ES-I3 (cell line): ENCODE measurements around the gene GOPC.

ENCODE experiments used
- H3K36me3 ChIP-seq: 2 replicates; pipeline ENCODE4 v1.6.1; 2013; ENCODE audit warnings: mild to moderate bottlenecking, low read length, control low read depth, moderate library complexity; ENCODE audit not compliant: insufficient read depth
- H3K4me1 ChIP-seq: 2 replicates; pipeline ENCODE4 v1.6.1; 2013; ENCODE audit warnings: mild to moderate bottlenecking, control low read depth, low read length; ENCODE audit not compliant: insufficient read depth
- H3K9ac ChIP-seq: 2 replicates; pipeline ENCODE4 v1.6.1; 2013; ENCODE audit warnings: low read depth, mild to moderate bottlenecking, low read length, moderate library complexity
- H3K9me3 ChIP-seq: 2 replicates; pipeline ENCODE4 v1.6.1; 2013; ENCODE audit warnings: mild to moderate bottlenecking, low read length, moderate library complexity; ENCODE audit not compliant: control insufficient read depth, insufficient read depth

GOPC gene

DNA sequence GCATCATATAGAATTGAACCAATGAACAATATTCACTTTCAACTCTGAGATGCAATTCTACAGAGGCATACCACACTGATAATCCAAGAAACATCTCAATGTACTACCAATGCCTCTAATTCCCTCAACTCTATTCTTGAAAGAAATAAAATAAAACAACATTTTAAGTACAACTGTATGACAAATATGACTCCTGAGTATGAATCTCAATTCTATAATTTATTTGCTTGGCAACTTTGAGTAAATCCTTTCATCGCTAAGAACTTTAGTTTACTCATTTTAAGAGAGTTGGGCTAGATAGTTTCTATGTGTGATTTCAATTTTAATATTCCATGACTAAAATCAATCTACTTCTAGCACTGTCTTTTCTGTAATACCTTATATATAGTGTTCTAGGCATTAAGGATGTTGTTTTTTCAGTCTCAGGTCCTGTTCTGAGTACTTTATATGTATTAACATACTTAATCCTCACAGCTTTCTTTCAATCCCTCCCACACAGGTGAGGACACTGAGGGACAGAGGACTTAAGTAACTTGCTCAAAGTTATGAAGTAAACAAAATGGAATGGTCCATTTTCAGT is 33.4 kb downstream of the GOPC start:
- Histone ChIP-seq H3K36me3 (peaks cover 14% of the 10 kb centered on the region), H3K9me3 (no peaks in the 10 kb centered on the region), H3K9ac (no peak overlapping the region), H3K4me1 (no peaks in the 10 kb centered on the region)

DNA sequence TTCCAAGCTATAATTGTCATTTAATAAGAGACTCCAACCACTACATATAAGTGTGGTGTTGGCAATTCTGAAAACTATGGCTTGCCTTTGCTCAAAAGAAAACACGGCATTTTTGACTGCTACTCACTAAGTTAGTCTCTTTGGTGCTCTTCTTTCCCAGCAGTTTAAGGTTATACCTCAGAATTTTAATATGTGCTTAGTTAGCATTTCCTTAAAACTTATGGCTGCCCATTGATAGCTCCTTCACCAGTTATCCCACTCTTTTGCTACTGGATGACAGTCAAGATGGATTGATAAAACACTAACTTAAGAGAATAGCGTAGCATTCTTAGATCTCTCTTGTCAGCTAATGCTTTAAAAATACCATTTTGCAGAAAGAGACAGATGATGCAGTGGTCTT is 34.1 kb downstream of the GOPC start:
- no peaks in the 10 kb centered on the region for H3K4me1 ChIP-seq
- H3K9ac ChIP-seq, result no peak overlapping the region
- H3K36me3 ChIP-seq, result peaks cover 12% of the 10 kb centered on the region
- no peaks in the 10 kb centered on the region for H3K9me3 ChIP-seq

DNA sequence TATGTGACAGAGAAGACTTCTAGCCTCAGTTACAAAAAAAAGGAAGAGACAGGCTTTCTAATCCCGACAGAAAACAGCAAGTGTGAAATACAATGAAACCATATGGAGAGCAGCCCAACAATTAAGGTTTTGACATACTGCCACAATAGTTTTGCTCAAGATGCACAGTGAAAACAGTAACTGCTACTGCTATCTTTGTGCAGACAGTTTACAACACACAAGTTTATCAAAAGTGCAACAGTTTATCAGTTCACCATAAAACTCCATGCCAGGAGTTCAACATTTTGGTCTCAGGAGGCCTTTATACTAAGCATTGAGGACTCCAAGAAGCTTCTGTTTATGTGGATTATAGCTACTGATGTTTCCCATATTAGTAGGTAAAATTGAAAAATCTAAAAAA is 37.6 kb downstream of the GOPC start:
- Histone ChIP-seq H3K9me3 (no peaks in the 10 kb centered on the region), H3K36me3 (peaks cover 7% of the 10 kb centered on the region), H3K4me1 (no peaks in the 10 kb centered on the region), H3K9ac (no peak overlapping the region)

DNA sequence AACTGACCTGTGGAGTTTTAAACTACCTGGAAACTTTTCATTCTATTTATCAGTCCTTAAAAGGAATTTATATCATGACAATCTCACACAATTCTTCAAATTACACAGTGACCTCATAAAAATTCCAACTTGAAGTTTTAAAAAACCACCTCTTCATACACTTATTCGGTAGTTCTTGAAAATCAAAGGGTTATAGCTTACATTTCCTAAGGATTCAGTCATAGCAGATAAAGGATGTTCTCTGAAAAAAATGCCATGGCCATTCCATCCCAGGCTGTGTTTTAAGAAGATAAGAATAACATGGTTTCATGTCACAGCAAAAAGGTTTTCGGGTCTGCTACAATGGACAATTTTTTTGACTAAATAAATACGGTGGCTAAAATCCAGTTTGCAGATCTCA is 41.2 kb downstream of the GOPC start:
- Histone ChIP-seq H3K4me1 (no peaks in the 10 kb centered on the region), H3K9me3 (no peaks in the 10 kb centered on the region), H3K36me3 (no peaks in the 10 kb centered on the region; the same call in 1 of the 2 replicates), H3K9ac (no peak overlapping the region)

DNA sequence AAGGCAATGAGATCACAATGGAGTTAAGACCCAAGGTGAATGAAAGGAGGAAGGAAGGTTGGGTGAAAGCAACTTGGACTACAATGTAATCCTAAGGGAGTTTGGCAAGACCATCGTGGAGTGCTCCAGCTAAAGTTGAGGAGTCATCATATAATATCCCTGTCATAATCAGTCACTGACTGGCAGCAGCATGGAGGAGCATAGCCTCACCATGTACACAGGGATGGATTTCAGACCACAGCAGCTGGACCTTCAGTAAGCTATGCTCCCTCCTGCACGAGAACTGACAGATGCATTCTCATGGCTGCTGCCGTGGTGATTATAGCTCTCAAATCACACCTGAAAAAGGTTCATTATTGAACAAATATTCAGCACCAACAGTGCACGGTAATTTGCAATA is 43.0 kb downstream of the GOPC start:
- Histone ChIP-seq H3K4me1 (0 out of 2 replicates have a peak, but pooled peaks cover 5% of the 10 kb centered on the region), H3K9me3 (no peaks in the 10 kb centered on the region), H3K36me3 (no peaks in the 10 kb centered on the region; the same call in 1 of the 2 replicates), H3K9ac (no peak overlapping the region)

DNA sequence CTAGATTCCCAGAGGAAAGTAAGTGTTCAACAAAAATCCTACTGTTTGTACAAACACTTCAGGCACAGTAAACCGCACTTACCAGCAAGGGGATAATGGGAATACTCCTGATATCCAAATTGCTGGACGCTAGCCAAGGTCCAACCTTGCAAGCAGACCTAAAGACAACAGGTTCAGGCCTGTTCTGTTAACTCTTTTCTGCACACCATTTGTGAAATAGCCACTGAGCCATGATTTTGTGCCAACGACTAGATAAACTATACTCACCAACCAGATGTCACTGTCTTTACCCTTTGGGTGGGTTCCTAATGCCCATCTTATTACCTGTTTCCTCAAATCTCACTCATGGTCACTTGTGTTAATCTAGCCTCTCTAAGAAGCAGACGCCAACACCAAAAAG is 43.5 kb downstream of the GOPC start:
- Histone ChIP-seq H3K4me1 (0 out of 2 replicates have a peak, but pooled peaks cover 5% of the 10 kb centered on the region), H3K9me3 (no peaks in the 10 kb centered on the region), H3K36me3 (no peaks in the 10 kb centered on the region; the same call in 1 of the 2 replicates), H3K9ac (no peak overlapping the region)

DNA sequence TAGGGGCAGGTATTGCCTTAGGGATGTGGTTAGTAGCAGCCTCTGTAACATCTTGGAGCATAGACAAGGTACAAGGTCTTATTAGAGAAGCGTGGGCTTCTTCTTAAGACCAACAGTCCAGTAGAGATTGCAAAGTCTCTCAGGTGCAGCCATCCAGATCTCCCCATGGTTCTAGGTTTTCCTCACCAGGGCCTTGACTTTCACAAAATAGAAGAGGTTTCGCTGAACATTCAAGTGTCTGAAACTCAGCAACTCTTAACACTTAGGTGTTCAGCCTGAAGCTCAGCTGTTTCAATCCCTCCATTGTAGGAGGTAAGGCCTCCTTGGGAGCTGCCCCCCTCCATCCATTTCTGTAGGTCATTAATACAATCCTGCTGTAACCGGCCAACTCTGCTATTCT is 44.4 kb downstream of the GOPC start:
- no peak overlapping the region for H3K9ac ChIP-seq
- H3K36me3 ChIP-seq, result no peaks in the 10 kb centered on the region
- no peaks in the 10 kb centered on the region for H3K9me3 ChIP-seq
- 0 out of 2 replicates have a peak, but pooled peaks cover 8% of the 10 kb centered on the region for H3K4me1 ChIP-seq

DNA sequence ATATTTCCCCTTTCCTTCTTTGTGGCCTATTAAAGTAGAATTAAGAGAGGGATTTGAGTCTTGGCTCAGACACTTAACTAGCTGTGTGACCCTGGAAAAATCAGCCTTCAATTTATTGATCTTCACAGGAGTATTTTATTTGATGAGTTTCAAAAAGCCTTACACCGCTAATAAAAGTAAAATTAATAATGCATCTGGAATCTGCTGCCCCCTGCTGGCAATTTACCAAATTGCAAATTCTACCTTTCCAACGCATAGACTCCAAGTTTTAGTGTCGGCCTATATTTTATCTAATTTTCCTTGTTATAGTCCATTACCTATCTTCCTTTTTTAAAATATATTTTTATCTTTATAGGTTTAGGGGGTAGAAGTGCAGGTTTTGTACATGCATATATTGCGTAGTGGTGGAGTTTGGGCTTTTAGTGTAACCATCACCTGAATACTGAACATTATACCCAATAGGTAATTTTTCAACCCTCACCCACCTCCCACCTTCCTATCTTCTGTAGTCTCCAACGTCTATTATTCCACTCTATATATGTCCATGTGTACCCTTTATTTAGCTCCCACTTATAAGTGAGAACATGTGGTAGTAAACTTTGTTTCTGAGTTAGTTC is 46.3 kb downstream of the GOPC start:
- Histone ChIP-seq H3K9ac (no peak overlapping the region), H3K9me3 (no peaks in the 10 kb centered on the region), H3K36me3 (no peaks in the 10 kb centered on the region), H3K4me1 (peaks cover 14% of the 10 kb centered on the region; the same call in 1 of the 2 replicates)

DNA sequence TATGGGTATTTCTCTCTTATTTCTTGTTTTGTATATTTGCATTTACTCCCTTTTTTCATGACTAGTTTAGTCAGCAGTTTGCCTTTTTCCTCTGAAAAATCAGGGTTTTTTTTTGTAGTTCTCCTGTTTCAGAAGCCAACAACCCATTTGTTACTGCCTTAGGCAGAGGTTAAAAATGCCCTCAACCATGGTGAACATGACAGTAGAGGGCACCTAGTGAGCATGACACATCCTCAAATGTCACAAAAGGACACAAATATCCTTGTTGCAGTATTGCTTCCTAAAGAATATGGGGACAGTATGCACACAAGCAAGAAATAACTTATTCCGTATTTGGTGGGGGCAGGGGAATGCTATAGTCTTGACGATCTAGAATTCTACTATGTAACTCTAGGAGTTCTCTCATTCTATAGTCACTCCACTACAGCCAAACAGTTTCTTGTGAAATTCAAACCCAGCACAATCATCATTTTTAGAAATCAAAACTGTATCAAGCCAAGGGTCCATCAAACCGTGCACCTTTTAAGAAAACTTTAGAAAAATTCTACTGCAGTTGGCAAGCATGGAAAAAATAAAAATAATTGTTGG is 47.0 kb downstream of the GOPC start:
- no peaks in the 10 kb centered on the region for H3K36me3 ChIP-seq
- H3K4me1 ChIP-seq, result peaks cover 20% of the 10 kb centered on the region
- no peak overlapping the region for H3K9ac ChIP-seq

DNA sequence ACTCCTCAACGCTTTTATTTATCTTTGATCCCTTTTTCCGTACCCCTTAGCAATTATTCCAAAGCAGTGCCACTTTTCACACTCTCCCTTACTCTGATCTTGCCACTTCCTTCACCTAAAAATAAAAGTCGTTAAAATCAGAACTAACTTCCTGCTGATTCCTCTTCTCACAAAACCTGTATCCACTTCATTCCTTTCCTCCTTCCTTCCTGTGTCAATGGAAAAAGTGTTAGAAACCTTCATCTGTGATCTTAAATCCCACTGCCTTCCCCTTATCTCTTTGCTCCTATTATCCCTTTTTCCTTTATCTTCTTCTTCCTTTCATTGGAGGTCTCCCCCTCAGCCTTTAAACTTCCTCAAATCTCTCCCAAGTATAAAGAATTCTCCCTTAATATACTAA is 49.2 kb downstream of the GOPC start:
- no peaks in the 10 kb centered on the region for H3K9me3 ChIP-seq
- peaks cover 37% of the 10 kb centered on the region for H3K4me1 ChIP-seq
- H3K9ac ChIP-seq, result no peak overlapping the region
- no peaks in the 10 kb centered on the region for H3K36me3 ChIP-seq

More for the DNA sequence above, 47.0 kb downstream of the GOPC start:
- H3K9me3 ChIP-seq, result no peaks in the 10 kb centered on the region

DNA sequence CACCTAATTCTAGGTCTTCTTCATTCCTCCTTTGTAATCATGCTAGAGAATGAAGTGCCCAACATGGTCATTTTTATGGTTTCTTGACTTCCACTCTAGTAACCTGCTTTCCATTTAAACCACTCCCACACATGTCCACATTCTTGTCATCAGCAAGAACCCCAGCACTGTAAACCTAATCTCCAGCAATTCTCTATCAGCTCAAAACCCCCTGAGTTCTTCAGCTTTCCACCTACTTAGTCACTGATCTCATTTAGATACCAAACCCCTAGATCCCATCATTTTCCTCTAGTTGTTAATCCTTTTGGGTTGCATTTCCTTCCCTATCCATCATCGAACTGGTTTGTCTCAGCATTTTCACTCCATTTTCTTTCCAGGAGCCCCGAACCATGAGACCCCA is 49.7 kb downstream of the GOPC start:
- no peaks in the 10 kb centered on the region for H3K36me3 ChIP-seq
- H3K9ac ChIP-seq, result no peak overlapping the region
- H3K9me3 ChIP-seq, result no peaks in the 10 kb centered on the region
- H3K4me1 ChIP-seq, result peaks cover 37% of the 10 kb centered on the region

DNA sequence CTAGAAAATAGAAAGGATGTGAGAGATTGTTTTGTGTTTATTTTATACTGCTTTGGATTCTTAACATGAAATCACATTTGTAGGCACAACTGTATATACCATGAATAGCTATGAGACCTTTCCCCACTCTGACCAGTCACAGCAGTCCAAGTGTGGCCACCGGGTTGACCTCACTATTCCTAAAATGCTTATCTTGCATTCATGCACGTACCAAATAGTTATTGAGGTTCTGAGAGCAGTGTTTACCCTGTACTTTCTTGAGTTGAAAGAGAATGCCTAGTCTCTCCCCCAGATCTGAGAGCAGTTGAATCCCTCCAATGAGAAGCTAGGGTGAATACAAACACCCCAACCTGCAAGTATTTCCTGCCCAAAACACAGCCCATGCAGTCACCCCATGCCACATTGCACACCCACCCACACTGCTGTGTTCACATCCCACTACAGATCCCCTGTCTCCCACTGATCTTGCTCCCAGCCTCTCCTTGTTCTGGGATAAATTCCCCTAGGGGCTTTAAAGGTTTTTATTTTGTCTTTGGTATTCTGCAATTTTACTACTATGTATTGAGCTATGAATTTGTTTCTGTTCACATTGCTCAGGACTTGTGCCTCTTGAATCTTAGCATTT is 51.6 kb downstream of the GOPC start:
- H3K4me1 ChIP-seq, result peaks cover 37% of the 10 kb centered on the region
- H3K36me3 ChIP-seq, result no peaks in the 10 kb centered on the region

DNA sequence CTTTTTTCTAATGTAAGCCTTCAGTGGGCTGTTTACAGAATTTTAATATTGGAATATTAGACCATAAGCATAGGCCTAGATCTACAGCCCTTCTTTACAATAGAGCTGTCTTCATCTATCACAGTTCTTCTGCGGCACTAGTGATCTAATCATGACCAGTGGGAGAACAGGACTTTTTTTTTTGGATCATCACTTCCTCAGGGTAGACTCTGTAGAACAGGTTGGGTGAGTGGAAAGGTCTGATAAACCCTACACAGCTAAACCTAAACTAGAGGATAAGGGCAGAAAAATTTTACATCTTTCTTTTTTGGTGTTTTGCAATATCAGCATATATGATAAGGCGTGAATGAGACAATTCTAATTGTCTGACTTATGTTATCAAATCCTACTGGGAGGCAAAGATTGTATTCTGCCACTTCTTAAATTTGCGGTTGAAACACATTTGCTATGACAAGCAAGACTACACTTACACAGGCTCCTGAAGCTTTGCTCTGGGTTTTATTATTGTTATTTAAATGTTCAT is 52.2 kb downstream of the GOPC start:
- Histone ChIP-seq H3K9ac (no peak overlapping the region), H3K4me1 (peaks cover 32% of the 10 kb centered on the region), H3K36me3 (no peaks in the 10 kb centered on the region), H3K9me3 (no peaks in the 10 kb centered on the region)

More for the DNA sequence above, 51.6 kb downstream of the GOPC start:
- Histone ChIP-seq H3K9ac (no peak overlapping the region), H3K9me3 (no peaks in the 10 kb centered on the region)

DNA sequence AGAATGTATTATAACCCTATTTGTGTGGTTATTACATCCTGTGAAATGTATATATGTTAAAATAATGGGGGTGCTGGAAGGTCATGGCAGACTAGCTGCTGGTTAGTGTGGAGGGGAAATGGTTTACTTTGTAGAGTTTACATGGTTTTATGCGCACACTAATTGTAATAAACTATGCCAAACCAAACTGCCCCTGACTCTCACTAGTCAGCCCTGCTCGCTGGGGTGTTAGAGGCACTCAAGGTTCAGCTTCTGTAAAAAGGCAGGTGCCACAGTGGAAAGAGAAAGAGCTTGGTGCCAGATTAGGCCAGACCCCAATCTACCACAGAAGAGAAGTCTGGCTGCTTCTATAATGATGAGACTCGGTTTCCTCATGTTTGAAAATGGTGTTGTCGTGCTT is 52.7 kb downstream of the GOPC start:
- Histone ChIP-seq H3K9me3 (no peaks in the 10 kb centered on the region), H3K36me3 (no peaks in the 10 kb centered on the region), H3K9ac (no peak overlapping the region), H3K4me1 (peaks cover 32% of the 10 kb centered on the region)
